Tongue (tissue), 2 donors: Measurements from ENCODE around the gene ZNF613. TPM values are rescaled to one million over a fixed set of nuclear protein-coding genes. Genes with fewer than 3 reads are reported as not detected.
"Not testable (repeated sequence)": the region's sequence is repeated elsewhere in the genome, so short reads cannot be mapped to it uniquely, and the experiment has no call there.

Experiments used
- DNase-seq: peaks from one replicate; pipeline ENCODE4 v3.0.0-alpha.2; 2015
- total RNA-seq: library from RNA; depleted of rRNA; stranded (reverse); fragments of >200 nt; gene quantifications from one replicate; pipeline ENCODE4 v1.2.3, GENCODE V29; 2014

The ZNF613 gene
- total RNA-seq, 1 donor from 2014 or later: 8.5 TPM

DNA sequence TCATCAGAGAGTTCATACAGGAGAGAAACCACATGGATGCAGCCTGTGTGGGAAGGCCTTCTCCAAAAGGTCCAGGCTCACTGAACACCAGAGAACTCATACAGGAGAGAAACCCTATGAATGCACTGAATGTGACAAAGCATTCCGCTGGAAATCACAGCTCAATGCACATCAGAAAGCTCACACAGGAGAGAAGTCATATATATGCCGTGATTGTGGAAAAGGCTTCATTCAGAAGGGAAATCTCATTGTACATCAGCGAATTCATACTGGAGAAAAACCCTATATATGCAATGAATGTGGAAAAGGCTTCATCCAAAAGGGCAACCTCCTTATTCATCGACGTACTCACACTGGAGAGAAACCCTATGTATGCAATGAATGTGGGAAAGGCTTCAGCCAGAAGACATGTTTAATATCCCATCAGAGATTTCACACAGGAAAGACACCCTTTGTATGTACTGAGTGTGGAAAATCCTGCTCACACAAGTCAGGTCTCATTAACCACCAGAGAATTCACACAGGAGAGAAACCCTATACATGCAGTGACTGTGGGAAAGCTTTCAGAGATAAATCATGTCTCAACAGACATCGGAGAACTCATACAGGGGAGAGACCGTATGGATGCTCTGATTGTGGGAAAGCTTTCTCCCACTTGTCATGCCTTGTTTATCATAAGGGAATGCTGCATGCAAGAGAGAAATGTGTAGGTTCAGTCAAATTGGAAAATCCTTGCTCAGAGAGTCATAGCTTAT lies 17.7 kb downstream of the ZNF613 start:
- DNase-seq: no peak

DNA sequence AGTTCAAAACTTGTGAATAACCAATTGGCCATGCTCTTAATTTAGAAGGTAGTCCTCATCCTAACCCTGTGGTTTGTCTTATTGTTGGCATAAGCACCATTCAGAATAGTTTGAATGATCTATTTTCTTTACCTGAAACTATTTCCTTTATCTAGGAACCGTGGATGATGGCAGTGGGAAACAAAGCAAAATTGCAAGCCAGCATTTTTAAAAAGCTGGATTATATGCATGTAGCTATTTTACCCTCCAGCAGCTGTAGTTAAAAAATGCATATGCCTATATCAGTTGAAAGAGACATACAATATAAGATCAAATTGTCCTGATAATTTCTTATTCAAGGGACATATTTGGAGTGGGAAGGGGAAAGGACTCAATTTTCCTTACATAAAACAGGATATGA lies 19.3 kb downstream of the ZNF613 start:
- no peak for DNase-seq

- DNase-seq: peak; percentile 88
Measured at GRCh38 chr19:51948975-51949374, 21.7 kb downstream of the ZNF613 start.

DNA sequence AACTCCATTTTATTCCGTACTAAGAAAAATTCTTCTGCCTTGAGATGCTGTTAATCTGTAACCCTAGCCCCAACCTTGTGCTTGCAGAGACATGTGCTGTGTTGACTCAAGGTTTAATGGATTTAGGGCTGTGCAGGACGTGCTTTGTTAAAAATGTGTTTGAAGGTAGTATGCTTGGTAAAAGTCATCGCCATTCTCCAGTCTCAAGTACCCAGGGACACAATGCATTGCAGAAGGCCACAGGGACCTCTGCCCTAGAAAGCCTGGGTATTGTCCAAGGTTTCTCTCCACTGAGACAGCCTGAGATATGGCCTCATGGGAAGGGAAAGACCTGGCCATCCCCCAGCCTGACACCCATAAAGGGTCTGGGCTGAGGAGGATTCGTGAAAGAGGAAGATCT lies 30.6 kb downstream of the ZNF613 start:
- peak; percentile 26 for DNase-seq

- DNase-seq: peak; percentile 7
Measured at GRCh38 chr19:51959791-51960190, 32.5 kb downstream of the ZNF613 start.

- not testable (repeated sequence) for DNase-seq
Measured at GRCh38 chr19:51960621-51961233, 33.5 kb downstream of the ZNF613 start.

DNA sequence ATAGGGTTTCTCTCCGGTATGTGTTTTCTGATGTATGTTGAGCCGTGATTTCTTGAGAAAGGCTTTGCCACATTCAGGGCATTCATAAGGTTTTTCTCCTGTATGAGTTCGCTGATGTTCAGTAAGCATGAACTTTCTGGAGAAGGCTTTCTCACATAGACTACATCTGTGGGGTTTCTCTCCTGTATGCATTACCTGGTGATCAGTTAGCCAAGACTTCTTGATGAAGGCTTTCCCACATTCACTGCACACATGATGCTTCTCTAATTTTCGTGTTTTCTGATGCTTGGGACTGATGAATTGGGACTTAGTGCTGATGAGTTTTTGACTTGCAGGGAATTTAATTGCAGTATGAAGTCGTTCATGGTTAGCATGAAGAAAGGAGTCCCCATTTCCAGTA lies 38.3 kb downstream of the ZNF613 start:
- DNase-seq: no peak

GRCh38 chr19:51970718-51971117 lies 43.4 kb downstream of the ZNF613 start:
- DNase-seq: no peak

DNA sequence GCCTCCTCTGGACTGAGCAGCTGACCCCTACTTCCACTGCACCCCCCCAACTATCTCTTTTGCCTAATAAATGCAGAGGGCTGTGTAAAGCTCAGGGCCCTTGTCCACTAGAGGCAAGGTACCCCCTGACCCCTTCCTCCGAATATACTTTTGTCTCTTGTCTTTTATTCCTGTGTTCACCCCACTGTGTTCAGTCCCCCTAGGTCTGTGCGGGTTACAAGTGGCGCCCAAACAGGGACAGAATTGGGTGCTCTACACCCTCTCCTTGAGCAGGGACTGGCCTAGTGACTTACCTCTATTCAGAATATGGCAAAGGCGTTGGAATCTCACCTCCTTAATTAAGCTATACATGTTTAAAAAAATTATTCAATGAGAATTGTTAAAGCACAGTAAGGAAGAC lies 44.4 kb downstream of the ZNF613 start:
- DNase-seq: no peak

GRCh38 chr19:51975787-51976186 lies 48.5 kb downstream of the ZNF613 start:
- not testable (repeated sequence) for DNase-seq

GRCh38 chr19:51976852-51977251 lies 49.6 kb downstream of the ZNF613 start:
- no peak for DNase-seq

GRCh38 chr19:51977346-51977745 lies 50.1 kb downstream of the ZNF613 start:
- no peak for DNase-seq

GRCh38 chr19:51978882-51979281 lies 51.6 kb downstream of the ZNF613 start:
- DNase-seq: no peak

GRCh38 chr19:51980116-51980736 lies 53.0 kb downstream of the ZNF613 start:
- DNase-seq: no peak

DNA sequence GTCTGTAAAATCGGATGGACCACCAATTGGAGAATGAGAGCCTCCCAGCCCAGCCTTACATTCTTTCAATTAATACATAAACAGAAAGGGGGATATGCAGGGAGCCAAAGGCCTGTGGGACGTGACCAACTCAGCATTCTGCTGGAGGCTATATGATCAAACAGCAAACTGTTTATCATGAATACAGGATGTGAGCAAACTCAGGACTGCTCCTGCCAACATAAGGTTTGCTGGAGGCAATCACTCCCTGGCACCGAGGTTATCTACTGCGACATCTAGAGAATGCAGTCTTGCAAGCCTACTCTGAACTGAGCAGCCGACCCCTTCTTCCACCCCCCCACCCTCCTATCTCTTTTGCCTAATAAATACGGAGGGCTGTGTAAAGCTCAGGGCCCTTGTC lies 53.7 kb downstream of the ZNF613 start:
- DNase-seq: not testable (repeated sequence)

GRCh38 chr19:51983361-51983760 lies 56.1 kb downstream of the ZNF613 start:
- DNase-seq: no peak

DNA sequence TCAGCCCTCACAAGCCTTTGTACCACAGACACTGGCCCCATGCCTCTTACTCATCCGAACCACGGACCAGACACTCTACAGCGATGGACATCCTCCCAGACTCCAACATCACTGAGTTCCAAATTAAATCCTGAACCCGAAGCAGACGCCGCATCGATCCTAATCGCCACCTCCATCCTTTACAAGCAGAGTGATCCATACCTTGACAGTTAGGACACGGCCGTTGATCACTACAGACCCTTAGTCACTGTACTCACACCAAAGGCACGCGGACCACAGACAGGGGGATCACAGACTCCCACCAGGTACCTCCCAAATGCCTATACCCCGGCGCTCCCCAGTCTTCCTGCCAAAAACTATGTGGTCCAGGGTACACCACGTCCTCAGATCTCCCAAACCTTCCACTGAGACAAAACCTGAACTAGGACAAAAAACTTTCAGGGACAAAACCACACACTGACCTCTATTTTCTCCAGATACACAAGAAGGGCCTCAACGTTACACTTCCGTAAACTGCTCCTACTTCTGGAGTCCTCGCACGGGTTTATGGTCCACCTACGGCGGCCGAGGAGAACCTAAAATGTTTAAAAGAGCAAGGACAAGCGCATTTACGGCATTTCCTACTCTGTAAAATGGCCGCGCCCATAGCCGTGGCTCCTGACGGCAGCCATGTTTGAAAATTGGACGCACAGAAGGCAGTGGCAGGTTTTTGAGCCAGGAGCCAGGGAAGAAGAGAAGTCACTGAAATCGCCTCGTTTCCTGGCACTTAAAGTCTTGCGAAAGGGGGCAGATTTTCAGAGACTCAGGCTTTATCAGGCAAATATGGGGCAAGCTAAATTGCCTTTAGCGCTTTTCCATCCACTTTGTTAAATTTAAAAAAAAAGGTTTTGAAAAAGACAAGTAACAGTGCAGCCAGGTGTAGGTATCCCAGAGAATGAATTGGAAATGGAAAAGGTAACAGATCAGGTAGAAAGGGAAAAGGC lies 59.3 kb downstream of the ZNF613 start, which contains the start of gene ZNF350:
ZNF350 (minus strand) TSS at position 532 of the 983 bp plus-strand sequence. CDS start 12,480 bp downstream, outside the sequence.
- peak; percentile 98 for DNase-seq

DNA sequence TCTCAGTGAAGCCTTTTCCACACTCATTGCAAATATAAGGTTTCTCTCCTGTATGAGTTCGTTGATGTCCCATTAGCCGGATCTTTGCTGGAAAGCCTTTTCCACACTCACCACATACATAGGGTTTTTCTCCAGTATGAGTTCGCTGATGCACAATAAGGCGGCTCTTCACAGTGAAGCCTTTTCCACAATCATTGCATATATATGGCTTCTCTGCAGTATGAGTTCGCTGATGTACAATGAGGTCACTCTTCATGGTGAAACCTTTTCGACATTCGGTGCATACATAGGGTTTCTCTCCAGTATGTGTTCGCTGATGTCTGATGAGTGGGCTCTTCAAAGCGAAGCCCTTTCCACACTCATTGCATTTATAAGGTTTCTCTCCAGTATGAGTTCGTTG lies 66.2 kb downstream of the ZNF613 start:
- no peak for DNase-seq

DNA sequence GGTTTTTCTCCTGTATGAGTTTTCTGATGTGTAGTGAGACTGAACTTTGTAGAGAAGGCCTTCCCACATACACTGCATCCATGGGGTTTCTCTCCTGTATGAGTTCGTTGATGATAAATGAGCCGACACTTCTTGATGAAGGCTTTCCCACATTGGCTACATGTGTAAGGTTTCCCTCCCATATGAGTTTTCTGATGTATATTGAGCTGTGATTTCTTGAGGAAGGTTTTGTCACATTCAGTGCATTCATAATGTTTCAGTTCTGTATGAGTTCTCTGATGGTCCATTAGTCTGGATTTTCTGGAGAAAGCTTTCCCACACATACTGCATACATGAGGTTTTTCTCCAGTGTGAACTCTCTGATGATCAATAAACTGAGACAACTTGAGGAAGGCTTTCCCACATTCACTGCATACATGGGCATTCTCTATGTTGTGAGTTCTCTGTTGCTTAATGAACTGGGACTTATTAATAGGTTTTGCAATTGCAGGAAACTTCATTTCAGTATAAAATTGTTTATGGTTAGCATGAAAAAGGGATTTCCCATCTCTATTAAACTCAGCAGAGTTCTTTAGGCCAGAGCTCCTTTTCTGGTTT lies 66.9 kb downstream of the ZNF613 start:
- DNase-seq: no peak
